Keratinocyte (primary cell): ENCODE measurements around the gene CPLX3.

ENCODE experiments used
- CTCF ChIP-seq, 3 experiments: IDR thresholded peaks in 1 of 3; conservative IDR thresholded peaks in 1 of 3; optimal IDR thresholded peaks in 1 of 3; 2 replicates in 2 of 3; 3 replicates in 1 of 3; pipeline versions ENCODE3 to v1.5.1; 2011; ENCODE audit warnings: low read length in 3 of 3, mild to moderate bottlenecking in 3 of 3, moderate library complexity in 2 of 3, control low read depth in 1 of 3, inconsistent platforms in 1 of 3; ENCODE audit not compliant: insufficient read depth in 2 of 3; ENCODE audit errors: extremely low read depth in 1 of 3
- EZH2 ChIP-seq: IDR thresholded peaks from one replicate; pipeline ENCODE4 v1.6.1; 2012; ENCODE audit warnings: inconsistent platforms, mild to moderate bottlenecking, low read length, moderate library complexity

GRCh38 chr15:74863239-74864056, 37.0 kb downstream of the CPLX3 start:
- no peak for TF ChIP-seq CTCF (optimal IDR thresholded peaks at IDR 0.05 in 1 of 3, IDR thresholded peaks at IDR 0.05 in 1 of 3, conservative IDR thresholded peaks at IDR 0.05 in 1 of 3; ENCODE audit: extremely low read depth in 1 of 3, insufficient read depth in 2 of 3, low read length in 3 of 3)
- TF ChIP-seq EZH2, result no peak
